Calu3 (cell line): ENCODE results near the gene GZMM. TPM values are rescaled to one million over a fixed set of nuclear protein-coding genes. Genes with fewer than 3 reads are reported as not detected.

Source experiments
- BruUV-seq: library from RNA; stranded (reverse); fragments of 400-500 nt; replicated peaks from 2 replicates; lab custom pipeline; 2021; lab: Mats Ljungman, UMichigan
- CTCF ChIA-PET: fragments of 300-600 bp; sonication (Branson Sonifier 250); formaldehyde crosslinking; loops from one replicate; lab custom pipeline; 2022; ENCODE audit warnings: antibody characterized with exemption; lab: Charles Lee
- DNase-seq: peaks from one replicate; pipeline ENCODE4 v3.0.0; 2022
- H3K27ac Mint-ChIP-seq: one replicate; pipeline ENCODE4 v1.8.0; 2022; ENCODE audit warnings: mixed read lengths; ENCODE audit not compliant: unreplicated experiment
- H3K27me3 Mint-ChIP-seq: one replicate; pipeline ENCODE4 v1.8.0; 2022; ENCODE audit warnings: mixed read lengths; ENCODE audit not compliant: unreplicated experiment
- H3K36me3 Mint-ChIP-seq: one replicate; pipeline ENCODE4 v1.8.0; 2022; ENCODE audit warnings: mild to moderate bottlenecking, moderate library complexity, mixed read lengths; ENCODE audit not compliant: insufficient read depth, unreplicated experiment
- H3K4me1 Mint-ChIP-seq: one replicate; pipeline ENCODE4 v1.8.0; 2022; ENCODE audit warnings: mild to moderate bottlenecking, low read depth, mixed read lengths; ENCODE audit not compliant: unreplicated experiment
- H3K4me3 Mint-ChIP-seq: one replicate; pipeline ENCODE4 v1.8.0; 2022; ENCODE audit warnings: mild to moderate bottlenecking, low read depth, moderate library complexity, mixed read lengths; ENCODE audit not compliant: unreplicated experiment
- H3K9me3 Mint-ChIP-seq: one replicate; pipeline ENCODE4 v1.8.0; 2022; ENCODE audit warnings: low read depth, mixed read lengths; ENCODE audit not compliant: unreplicated experiment
- CTCF ChIP-seq: fragments of 200-600 bp; IDR thresholded peaks from one replicate; pipeline ENCODE4 v1.8.0; 2022; ENCODE audit warnings: antibody characterized with exemption; ENCODE audit not compliant: unreplicated experiment
- intact Hi-C: fragments of 100-400 bp; cut with micrococcal nuclease; formaldehyde crosslinking; loops from one replicate; pipeline ENCODE4 v1.10.0; 2022; ENCODE audit not compliant: unreplicated experiment
- total RNA-seq: library from RNA; stranded (reverse); gene quantifications from 2 replicates; pipeline ENCODE4 v1.2.3, GENCODE V29; 2022

Gene GZMM
- total RNA-seq, 1 experiment from 2014 or later: not detected

GRCh38 chr19:556611-557382, 12.9 kb downstream of the GZMM start:
- Mint-ChIP-seq H3K9me3 (no peaks in the 10 kb centered on the region), H3K4me1 (no peaks in the 10 kb centered on the region), H3K4me3 (no peak overlapping the region), H3K27ac (no peak overlapping the region), H3K36me3 (peaks cover 12% of the 10 kb centered on the region), H3K27me3 (peaks cover 12% of the 10 kb centered on the region)
- CTCF ChIA-PET: interaction anchor here (0.7 kb wide), 1 partner anchor 160 kb away, joined by 3 read pairs; no protein-coding TSS in a partner anchor
- intact Hi-C loops: no loop called here
- no peak for DNase-seq
- no TSS peak for BruUV-seq
- TF ChIP-seq CTCF: no peak

- no peak overlapping the region for H3K4me3 Mint-ChIP-seq
- H3K27ac Mint-ChIP-seq: no peak overlapping the region
- CTCF ChIA-PET: no interaction called here
- TF ChIP-seq CTCF: no peak
- no peaks in the 10 kb centered on the region for H3K27me3 Mint-ChIP-seq
- no peaks in the 10 kb centered on the region for H3K9me3 Mint-ChIP-seq
- no peak for DNase-seq
- intact Hi-C loops: no loop called here
- no peaks in the 10 kb centered on the region for H3K4me1 Mint-ChIP-seq
- BruUV-seq: no TSS peak
- H3K36me3 Mint-ChIP-seq: peaks cover 12% of the 10 kb centered on the region
These were observed 15.1 kb downstream of the GZMM start for GRCh38 chr19:558770-559439.

GRCh38 chr19:560121-560520, 16.3 kb downstream of the GZMM start:
- BruUV-seq: no TSS peak
- no peak for TF ChIP-seq CTCF
- Mint-ChIP-seq H3K27me3 (no peaks in the 10 kb centered on the region), H3K9me3 (no peaks in the 10 kb centered on the region), H3K4me3 (no peak overlapping the region), H3K4me1 (no peaks in the 10 kb centered on the region), H3K27ac (no peak overlapping the region), H3K36me3 (peaks cover 12% of the 10 kb centered on the region)
- DNase-seq: no peak
- intact Hi-C loops: no loop called here
- CTCF ChIA-PET: no interaction called here

DNA sequence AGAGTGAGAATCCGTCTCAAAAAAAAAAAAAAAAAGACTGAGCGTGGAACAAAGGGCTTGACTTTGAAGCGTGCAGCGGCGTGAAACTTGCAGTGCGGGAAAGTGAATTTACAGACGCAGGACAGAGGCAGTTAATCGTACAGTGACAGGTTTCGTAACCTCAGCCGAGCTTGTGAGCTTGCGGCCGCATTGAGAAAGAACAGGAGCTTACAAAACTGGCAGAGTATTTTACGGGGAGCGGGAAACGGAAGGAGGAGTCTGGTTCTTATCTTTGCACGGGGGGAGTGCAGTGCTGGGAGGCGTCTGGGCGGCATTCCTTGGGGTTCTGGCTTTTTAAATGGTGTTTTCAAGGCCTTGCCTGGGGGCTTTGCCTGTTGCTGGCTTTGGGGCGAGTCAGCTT, 22.6 kb downstream of the GZMM start:
- BruUV-seq: no TSS peak
- Mint-ChIP-seq H3K27me3 (no peaks in the 10 kb centered on the region), H3K4me1 (peaks cover 5% of the 10 kb centered on the region), H3K36me3 (peaks cover 13% of the 10 kb centered on the region), H3K27ac (no peak overlapping the region), H3K9me3 (no peaks in the 10 kb centered on the region), H3K4me3 (no peak overlapping the region)
- CTCF ChIA-PET: no interaction called here
- intact Hi-C loops: no loop called here
- DNase-seq: no peak
- no peak for TF ChIP-seq CTCF
